Peyer's patch (tissue), 4 donors: ENCODE data around the gene MICU2. TPM values are rescaled to one million over a fixed set of nuclear protein-coding genes. Genes with fewer than 3 reads are reported as not detected.

ENCODE experiments used
- DNase-seq, 3 donors: peaks; one replicate each; pipeline ENCODE4 v3.0.0-alpha.2; 2017 to 2019
- H3K27ac ChIP-seq, 4 donors: fragments of 200-600 bp; sonication (generic); one replicate each; pipeline ENCODE4 v1.5.1; 2016 to 2019
- H3K27me3 ChIP-seq, 2 donors: fragments of 200-600 bp; sonication (generic); one replicate each; pipeline ENCODE4 v1.5.1; 2019
- H3K36me3 ChIP-seq, 3 donors: fragments of 200-600 bp; sonication (generic); one replicate each; pipeline ENCODE4 v1.5.1; 2016 to 2019
- H3K4me1 ChIP-seq, 4 donors: fragments of 200-600 bp; sonication (generic); one replicate each; pipeline ENCODE4 v1.5.1; 2016 to 2019
- H3K4me3 ChIP-seq, 4 donors: fragments of 200-600 bp; sonication (generic); 1 replicate in 3 of 4; 2 replicates in 1 of 4; pipeline ENCODE4 v1.5.1; 2016 to 2019; ENCODE audit warnings: mild to moderate bottlenecking in 1 of 4
- H3K9me3 ChIP-seq, 4 donors: fragments of 200-600 bp; sonication (generic); one replicate each; pipeline ENCODE4 v1.5.1; 2016 to 2019; ENCODE audit warnings: mild to moderate bottlenecking in 1 of 4
- CTCF ChIP-seq, 6 experiments: fragments of 450-650 bp in 4 of 6; fragments of 200-600 bp in 2 of 6; sonication (generic) in 1 of 6; IDR thresholded peaks; one replicate each; pipeline ENCODE4 v1.5.1; 2017 to 2019; ENCODE audit warnings: antibody characterized with exemption in 6 of 6, mild to moderate bottlenecking in 3 of 6, moderate library complexity in 1 of 6
- POLR2A ChIP-seq, 2 donors: fragments of 450-650 bp; IDR thresholded peaks; one replicate each; pipeline ENCODE4 v1.5.1; 2017; ENCODE audit warnings: antibody characterized with exemption in 2 of 2, mild to moderate bottlenecking in 2 of 2, moderate library complexity in 2 of 2
- total RNA-seq, 4 donors: library from RNA; depleted of rRNA; stranded (reverse); fragments of >200 nt; gene quantifications; one replicate each; pipeline ENCODE4 v1.1.0, GENCODE V29; 2016

Gene MICU2
- total RNA-seq, 4 donors from 2014 or later = 78.9 to 101 (median 87.4) TPM

- H3K9me3 ChIP-seq = no peaks in the 10 kb centered on the region
- no peak overlapping the region for H3K4me3 ChIP-seq
- no peaks in the 10 kb centered on the region for H3K27me3 ChIP-seq
- no peak for DNase-seq
- H3K4me1 ChIP-seq = no peaks in the 10 kb centered on the region
- no peaks in the 10 kb centered on the region for H3K36me3 ChIP-seq
- no peak overlapping the region for H3K27ac ChIP-seq
- TF ChIP-seq CTCF (IDR thresholded peaks at IDR 0.05) (no peak), POLR2A (IDR thresholded peaks at IDR 0.05) (no peak)
These were observed 62.7 kb downstream of the MICU2 start for GRCh38 chr13:21541271-21541670.

DNA sequence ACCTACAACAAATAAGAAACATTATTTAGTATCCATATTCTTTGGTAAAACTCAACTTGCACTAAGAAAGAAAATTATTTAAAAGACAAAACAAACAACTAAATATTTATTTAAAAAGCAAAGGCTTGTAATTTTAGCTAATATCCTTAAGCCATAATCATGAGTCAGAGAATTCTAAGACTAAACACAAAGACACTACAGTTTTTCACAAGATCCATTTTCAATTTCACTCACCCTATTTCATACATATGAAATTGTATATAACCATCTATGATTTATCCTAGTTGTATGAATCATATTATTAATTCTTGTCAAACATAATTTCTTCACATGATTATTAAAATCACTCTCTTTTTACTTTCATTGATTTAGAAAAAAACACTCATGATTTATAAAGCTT, 64.3 kb downstream of the MICU2 start:
- Histone ChIP-seq H3K36me3 (no peaks in the 10 kb centered on the region), H3K9me3 (no peaks in the 10 kb centered on the region), H3K4me1 (no peaks in the 10 kb centered on the region), H3K27me3 (no peaks in the 10 kb centered on the region), H3K27ac (no peak overlapping the region), H3K4me3 (no peak overlapping the region)
- TF ChIP-seq CTCF (IDR thresholded peaks at IDR 0.05) = no peak
- no peak for TF ChIP-seq POLR2A (IDR thresholded peaks at IDR 0.05)
- no peak for DNase-seq

DNA sequence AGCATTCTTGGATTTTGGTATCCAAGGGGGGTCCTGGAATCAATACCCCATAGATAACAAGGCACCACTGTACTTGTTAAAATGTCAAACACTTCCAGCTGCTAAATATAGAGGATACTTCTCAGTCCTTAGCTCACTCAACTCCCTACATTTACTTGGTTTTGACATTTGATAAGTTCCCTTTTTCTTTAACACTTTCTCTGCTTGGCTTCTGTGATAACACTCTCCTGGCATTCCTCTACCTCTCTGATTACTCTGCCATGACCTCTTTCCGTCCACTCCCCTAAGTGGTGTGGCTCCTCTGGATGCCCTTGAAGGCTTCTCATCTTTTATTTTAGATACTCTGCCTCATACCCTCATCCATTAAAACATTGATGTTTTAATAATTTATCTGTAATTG, 65.2 kb downstream of the MICU2 start:
- Histone ChIP-seq H3K9me3 (no peaks in the 10 kb centered on the region), H3K27me3 (no peaks in the 10 kb centered on the region), H3K4me3 (no peak overlapping the region), H3K4me1 (no peaks in the 10 kb centered on the region), H3K27ac (no peak overlapping the region), H3K36me3 (no peaks in the 10 kb centered on the region)
- no peak for DNase-seq
- TF ChIP-seq CTCF (IDR thresholded peaks at IDR 0.05) (no peak), POLR2A (IDR thresholded peaks at IDR 0.05) (no peak)

GRCh38 chr13:21538280-21538679, 65.7 kb downstream of the MICU2 start:
- Histone ChIP-seq H3K4me1 (no peaks in the 10 kb centered on the region), H3K27ac (no peak overlapping the region), H3K27me3 (no peaks in the 10 kb centered on the region), H3K36me3 (no peaks in the 10 kb centered on the region), H3K4me3 (no peak overlapping the region), H3K9me3 (no peaks in the 10 kb centered on the region)
- DNase-seq = no peak
- TF ChIP-seq POLR2A (IDR thresholded peaks at IDR 0.05) (no peak), CTCF (IDR thresholded peaks at IDR 0.05) (no peak)

- DNase-seq = no peak
- Histone ChIP-seq H3K36me3 (no peaks in the 10 kb centered on the region), H3K4me1 (no peaks in the 10 kb centered on the region), H3K27me3 (no peaks in the 10 kb centered on the region), H3K9me3 (no peaks in the 10 kb centered on the region), H3K4me3 (no peak overlapping the region), H3K27ac (no peak overlapping the region)
- no peak for TF ChIP-seq CTCF (IDR thresholded peaks at IDR 0.05)
- TF ChIP-seq POLR2A (IDR thresholded peaks at IDR 0.05) = no peak
These were observed 66.9 kb downstream of the MICU2 start for GRCh38 chr13:21537105-21537504.

- no peak for DNase-seq
- TF ChIP-seq POLR2A (IDR thresholded peaks at IDR 0.05) = no peak
- TF ChIP-seq CTCF (IDR thresholded peaks at IDR 0.05) = no peak
- H3K4me1 ChIP-seq = no peaks in the 10 kb centered on the region
- no peaks in the 10 kb centered on the region for H3K9me3 ChIP-seq
- no peaks in the 10 kb centered on the region for H3K36me3 ChIP-seq
- H3K27ac ChIP-seq = no peak overlapping the region
- no peaks in the 10 kb centered on the region for H3K27me3 ChIP-seq
- no peak overlapping the region for H3K4me3 ChIP-seq
These were observed 69.2 kb downstream of the MICU2 start for GRCh38 chr13:21534760-21535159.
